Esophagus muscularis mucosa (tissue), 3 donors: ENCODE results near the gene GRB2.

Experiments
- CTCF ChIP-seq, 3 experiments: fragments of 200-600 bp in 2 of 3; fragments of 450-650 bp in 1 of 3; sonication (generic) in 2 of 3; IDR thresholded peaks; one replicate each; pipeline ENCODE4 v1.5.1; 2017 to 2019; ENCODE audit warnings: antibody characterized with exemption in 3 of 3, mild to moderate bottlenecking in 2 of 3, moderate library complexity in 1 of 3
- POLR2AphosphoS5 ChIP-seq, 2 donors: sonication (generic); formaldehyde crosslinking; IDR thresholded peaks; one replicate each; pipeline ENCODE4 v1.6.1; 2017; ENCODE audit warnings: antibody characterized with exemption in 2 of 2

- TF ChIP-seq CTCF (IDR thresholded peaks at IDR 0.05) (no peak), POLR2AphosphoS5 (IDR thresholded peaks at IDR 0.05) (no peak)
These were observed 65.5 kb downstream of the GRB2 start for GRCh38 chr17:75339971-75340370.
